Kidney epithelial cell (primary cell): ENCODE results near the gene TRIM8. TPM values are rescaled to one million over a fixed set of nuclear protein-coding genes. Genes with fewer than 3 reads are reported as not detected.
A peak's percentile ranks its signal among the peaks of the same experiment; 100 is the strongest.

ENCODE experiments used
- DNase-seq: peaks from one replicate; pipeline ENCODE4 v3.0.0-alpha.2; 2010; ENCODE audit warnings: low read depth
- H3K27me3 ChIP-seq: 2 replicates; pipeline ENCODE4 v1.6.0; 2011; ENCODE audit warnings: low read length; ENCODE audit not compliant: control insufficient read depth, insufficient read depth
- H3K36me3 ChIP-seq: 2 replicates; pipeline ENCODE4 v1.5.1; 2011; ENCODE audit warnings: low read length; ENCODE audit not compliant: control insufficient read depth, insufficient read depth
- H3K4me3 ChIP-seq: 2 replicates; pipeline ENCODE4 v1.5.1; 2011; ENCODE audit warnings: low read depth, mild to moderate bottlenecking, control low read depth, low read length
- total RNA-seq: library from RNA; depleted of rRNA; stranded (reverse); fragments of >200 nt; gene quantifications from 2 replicates; pipeline ENCODE4 v1.2.3, GENCODE V29; 2015
- TF ChIP-seq, protein P1 (sequence below): IDR thresholded peaks from 2 replicates; pipeline ENCODE4 v1.5.1; 2011; ENCODE audit warnings: mild to moderate bottlenecking, moderate library complexity, low read length, control low read depth, inconsistent platforms; ENCODE audit not compliant: insufficient read depth, poor library complexity, severe bottlenecking

TRIM8 gene
- total RNA-seq, 1 donor from 2014 or later = 393 TPM

DNA sequence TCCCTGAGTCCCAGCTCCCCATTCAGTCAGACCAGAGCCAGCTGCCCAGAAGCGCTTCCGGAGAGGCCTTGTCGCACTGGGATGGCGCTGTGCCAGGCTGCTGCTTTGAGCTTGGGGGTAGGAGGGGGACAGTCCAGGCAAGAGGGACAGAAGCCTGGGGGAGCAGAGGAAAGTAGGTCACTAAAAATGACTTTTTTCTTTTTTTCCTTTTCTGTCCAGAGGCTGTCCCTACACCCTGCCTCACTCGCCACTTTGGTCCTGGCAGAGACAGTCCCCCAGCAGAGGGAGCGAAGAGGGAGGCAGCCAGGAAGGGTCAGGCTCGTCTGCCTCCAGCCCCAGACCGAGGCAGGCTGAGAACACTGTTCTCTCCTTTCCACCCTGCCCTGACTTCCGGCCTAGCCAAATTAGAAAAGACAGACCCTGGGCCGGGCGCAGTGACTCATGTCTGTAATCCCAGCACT lies 15.8 kb upstream of the TRIM8 start:
- no peak for DNase-seq
- no peaks in the 10 kb centered on the region for H3K27me3 ChIP-seq
- TF ChIP-seq, protein P1, sequence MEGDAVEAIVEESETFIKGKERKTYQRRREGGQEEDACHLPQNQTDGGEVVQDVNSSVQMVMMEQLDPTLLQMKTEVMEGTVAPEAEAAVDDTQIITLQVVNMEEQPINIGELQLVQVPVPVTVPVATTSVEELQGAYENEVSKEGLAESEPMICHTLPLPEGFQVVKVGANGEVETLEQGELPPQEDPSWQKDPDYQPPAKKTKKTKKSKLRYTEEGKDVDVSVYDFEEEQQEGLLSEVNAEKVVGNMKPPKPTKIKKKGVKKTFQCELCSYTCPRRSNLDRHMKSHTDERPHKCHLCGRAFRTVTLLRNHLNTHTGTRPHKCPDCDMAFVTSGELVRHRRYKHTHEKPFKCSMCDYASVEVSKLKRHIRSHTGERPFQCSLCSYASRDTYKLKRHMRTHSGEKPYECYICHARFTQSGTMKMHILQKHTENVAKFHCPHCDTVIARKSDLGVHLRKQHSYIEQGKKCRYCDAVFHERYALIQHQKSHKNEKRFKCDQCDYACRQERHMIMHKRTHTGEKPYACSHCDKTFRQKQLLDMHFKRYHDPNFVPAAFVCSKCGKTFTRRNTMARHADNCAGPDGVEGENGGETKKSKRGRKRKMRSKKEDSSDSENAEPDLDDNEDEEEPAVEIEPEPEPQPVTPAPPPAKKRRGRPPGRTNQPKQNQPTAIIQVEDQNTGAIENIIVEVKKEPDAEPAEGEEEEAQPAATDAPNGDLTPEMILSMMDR = peak; percentile 11
- H3K36me3 ChIP-seq = no peaks in the 10 kb centered on the region
- no peak overlapping the region for H3K4me3 ChIP-seq

DNA sequence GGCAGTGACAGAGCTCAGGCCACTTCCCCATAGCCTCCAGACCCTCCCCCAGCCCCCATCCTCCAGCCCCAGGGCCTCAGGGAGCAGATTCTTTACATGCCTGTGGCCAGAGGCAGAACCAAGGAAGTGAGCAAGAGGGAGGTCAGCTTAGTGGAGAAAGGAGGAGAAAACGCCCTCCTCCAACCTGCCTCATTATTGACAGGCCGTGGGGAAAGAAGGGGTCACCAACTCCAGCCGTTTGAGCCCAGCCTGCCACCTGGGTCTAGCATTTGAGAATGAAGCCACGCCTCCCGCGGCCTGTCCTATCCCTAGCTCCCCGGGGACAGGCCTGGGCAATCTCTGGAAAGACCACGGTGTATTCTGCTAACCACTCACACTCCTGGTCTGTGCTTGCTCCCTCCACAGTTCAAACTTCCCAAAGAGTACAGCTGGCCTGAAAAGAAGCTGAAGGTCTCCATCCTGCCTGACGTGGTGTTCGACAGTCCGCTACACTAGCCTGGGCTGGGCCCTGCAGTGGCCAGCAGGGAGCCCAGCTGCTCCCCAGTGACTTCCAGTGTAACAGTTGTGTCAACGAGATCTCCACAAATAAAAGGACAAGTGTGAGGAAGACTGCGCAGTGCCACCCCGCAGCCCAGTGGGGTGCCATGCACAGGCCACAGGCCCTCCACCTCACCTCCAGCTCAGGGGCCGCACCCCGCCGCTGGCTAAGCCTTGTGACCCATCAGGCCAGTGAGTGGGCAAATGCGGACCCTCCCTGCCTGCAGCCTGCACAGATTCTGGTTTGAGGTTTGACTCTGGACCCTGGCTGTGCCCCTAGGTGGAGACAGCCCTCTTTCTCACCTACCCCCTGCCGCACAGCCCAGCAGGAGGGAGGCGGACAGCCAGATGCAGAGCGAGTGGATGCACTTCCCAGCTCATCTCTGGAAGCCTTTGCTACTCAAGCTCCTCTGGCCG lies 14.3 kb upstream of the TRIM8 start:
- Histone ChIP-seq H3K27me3 (no peaks in the 10 kb centered on the region), H3K36me3 (no peaks in the 10 kb centered on the region), H3K4me3 (no peak overlapping the region)
- TF ChIP-seq, protein P1 = no peak
- peak; percentile 95 for DNase-seq

DNA sequence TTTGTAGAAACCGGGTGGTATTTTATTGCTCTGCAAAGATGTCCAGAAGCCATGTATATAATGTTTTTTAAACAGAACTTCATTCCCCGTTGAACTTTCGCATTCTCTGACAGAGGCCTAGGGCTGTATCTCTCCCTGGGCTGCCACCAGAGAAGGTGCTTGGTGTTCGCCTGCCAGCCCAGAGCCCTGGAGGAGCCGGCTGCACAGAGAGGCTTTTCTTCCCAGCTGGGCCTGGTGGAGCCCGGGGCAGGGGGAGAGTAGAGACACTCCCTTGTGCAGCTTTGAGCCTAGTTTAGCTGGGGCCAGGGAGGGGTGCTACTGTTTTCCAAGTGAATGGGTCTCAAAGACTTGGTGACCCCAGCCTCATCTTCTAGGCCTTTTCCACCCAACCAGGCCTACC lies 13.6 kb upstream of the TRIM8 start:
- H3K4me3 ChIP-seq = no peak overlapping the region
- TF ChIP-seq, protein P1 = no peak
- no peak for DNase-seq
- H3K27me3 ChIP-seq = no peaks in the 10 kb centered on the region
- H3K36me3 ChIP-seq = no peaks in the 10 kb centered on the region

DNA sequence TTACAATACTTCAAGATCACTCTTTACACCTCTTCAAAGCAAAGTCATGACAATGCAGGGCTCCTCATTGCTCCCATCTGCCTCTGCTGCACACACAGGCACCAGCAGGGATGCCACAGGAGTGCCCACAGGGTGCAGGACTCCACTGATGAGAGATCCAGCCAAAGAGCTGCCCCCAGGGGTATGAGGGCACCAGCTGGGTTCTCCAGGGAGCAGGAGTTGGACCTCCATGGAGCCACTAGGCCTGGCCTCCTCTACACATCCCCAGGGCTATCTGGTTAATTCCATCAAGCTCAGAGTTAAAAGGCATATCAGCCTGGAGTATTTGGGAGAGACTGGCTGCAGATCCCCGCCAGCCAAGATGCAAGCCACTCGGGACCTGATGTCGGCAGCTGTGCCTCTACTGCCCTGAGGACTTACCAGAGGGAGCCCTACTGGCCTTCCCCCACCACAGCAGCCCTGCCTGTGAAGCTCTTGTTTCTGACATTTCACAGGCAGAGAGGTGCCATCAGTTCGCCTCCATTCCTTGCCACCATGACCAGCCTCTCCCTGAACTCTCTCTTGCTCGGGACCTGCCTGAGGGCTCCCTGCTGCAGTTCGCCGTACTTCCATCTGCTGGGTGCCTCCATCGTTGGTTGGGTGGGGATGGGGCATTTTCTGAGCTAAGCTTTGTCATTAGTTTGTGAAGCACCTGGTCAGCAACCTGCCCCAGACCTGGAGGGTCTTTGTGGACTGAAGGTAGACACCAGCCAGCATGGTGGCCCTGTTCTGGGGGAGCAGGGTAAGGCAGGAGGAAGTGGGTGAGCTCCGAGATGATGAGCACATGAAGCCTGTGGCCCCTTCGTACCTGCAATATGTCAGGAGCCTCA lies 12.5 kb upstream of the TRIM8 start:
- no peaks in the 10 kb centered on the region for H3K27me3 ChIP-seq
- no peak for DNase-seq
- TF ChIP-seq, protein P1 = no peak
- no peaks in the 10 kb centered on the region for H3K36me3 ChIP-seq
- no peak overlapping the region for H3K4me3 ChIP-seq

DNA sequence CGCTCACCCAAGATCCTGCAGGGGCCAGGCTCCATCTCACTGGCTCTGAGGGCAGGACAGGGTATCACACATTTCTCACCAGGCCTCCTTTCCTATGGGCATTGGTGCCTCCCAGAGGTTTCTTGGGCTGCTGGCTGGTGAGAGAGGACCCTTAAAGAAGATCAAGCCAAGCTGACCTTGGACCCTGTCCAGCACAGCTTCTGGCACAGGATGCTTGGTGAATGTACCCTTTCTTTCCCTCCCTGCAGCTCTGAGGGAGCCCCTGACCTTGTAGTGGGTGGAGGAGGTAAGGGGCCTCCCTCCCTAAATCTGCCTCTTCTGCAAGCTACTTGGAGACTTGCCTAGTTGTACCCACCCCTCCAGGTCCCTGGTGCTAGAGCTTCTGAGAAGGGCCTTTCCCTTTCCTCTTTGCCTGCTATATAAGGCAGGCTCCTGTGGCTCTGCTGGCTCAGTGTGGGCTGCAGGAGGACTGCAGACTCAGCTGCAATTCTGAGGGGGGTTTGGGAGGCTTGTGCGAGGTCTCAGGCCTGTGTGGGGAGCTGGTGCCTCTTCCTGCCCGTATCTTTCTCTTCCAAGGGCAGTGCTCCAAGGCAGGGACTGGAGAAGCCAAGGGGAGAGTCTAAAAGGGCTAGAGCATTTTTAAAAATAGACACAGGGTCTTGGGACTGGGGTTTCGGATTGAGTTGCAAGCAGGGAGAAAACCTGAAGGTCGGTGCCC lies 11.7 kb upstream of the TRIM8 start:
- no peak overlapping the region for H3K4me3 ChIP-seq
- no peaks in the 10 kb centered on the region for H3K36me3 ChIP-seq
- TF ChIP-seq, protein P1 = no peak
- no peaks in the 10 kb centered on the region for H3K27me3 ChIP-seq
- DNase-seq = no peak
